Activated T-helper 1 cell treated with anti-CD3 and anti-CD28 coated beads, Interleukin-2, amount 50 U/mL, for 16 hours (primary cell): Measurements from ENCODE around the gene THADA.

ENCODE experiments used
- DNase-seq, 2 donors: peaks; one replicate each; pipeline ENCODE4 v3.0.0-alpha.2; 2020; ENCODE audit warnings: low read depth in 1 of 2, low spot score in 1 of 2

THADA gene

GRCh38 chr2:43216629-43217028 lies 379.2 kb downstream of the THADA start:
- DNase-seq = no peak

GRCh38 chr2:43215673-43216255 lies 380.1 kb downstream of the THADA start:
- DNase-seq = no peak

GRCh38 chr2:43214253-43214652 lies 381.6 kb downstream of the THADA start:
- DNase-seq = no peak

GRCh38 chr2:43212931-43213330 lies 382.9 kb downstream of the THADA start:
- no peak for DNase-seq

GRCh38 chr2:43212216-43212835 lies 383.5 kb downstream of the THADA start:
- DNase-seq = no peak

DNA sequence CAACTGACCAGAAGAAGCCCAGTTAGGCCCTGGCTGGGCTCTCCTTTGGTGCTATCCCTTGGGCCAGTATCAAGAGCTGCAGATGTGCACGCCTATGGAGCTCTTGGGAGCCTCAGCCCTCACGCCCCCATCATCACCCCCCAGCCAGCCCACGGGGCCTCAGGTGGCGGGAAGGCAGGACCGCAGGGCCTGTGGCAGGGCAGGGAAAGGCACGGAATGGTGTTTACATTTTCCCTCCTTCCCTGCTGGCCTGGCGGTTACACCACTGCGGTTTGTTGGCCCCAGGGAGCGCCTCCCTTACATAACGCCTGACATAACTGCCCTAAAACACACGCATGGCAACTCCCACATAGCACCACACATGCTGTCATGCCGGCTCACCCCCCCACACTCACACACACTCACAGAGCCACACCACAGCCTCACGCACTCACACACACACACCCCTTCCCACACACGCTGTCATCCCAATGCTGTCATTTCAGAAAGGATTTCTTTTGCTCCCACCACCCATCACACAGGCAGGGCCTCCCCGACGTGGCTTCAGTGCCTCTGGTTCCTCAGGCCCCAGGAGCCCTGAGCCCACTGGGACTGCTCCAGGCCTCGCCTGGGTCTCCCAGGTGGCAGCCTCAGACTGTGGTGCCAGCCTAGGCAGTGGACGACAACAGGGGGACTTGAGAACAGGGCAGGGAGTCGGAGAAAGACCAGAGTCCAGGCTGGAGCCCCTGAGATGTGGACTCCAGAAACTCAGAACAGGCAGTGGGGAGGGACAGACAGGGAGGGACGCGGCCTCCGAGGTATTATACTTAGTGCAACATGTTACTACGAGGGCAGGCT lies 385.2 kb downstream of the THADA start:
- no peak for DNase-seq

- no peak for DNase-seq
These were observed 385.7 kb downstream of the THADA start for GRCh38 chr2:43210125-43210466.

DNA sequence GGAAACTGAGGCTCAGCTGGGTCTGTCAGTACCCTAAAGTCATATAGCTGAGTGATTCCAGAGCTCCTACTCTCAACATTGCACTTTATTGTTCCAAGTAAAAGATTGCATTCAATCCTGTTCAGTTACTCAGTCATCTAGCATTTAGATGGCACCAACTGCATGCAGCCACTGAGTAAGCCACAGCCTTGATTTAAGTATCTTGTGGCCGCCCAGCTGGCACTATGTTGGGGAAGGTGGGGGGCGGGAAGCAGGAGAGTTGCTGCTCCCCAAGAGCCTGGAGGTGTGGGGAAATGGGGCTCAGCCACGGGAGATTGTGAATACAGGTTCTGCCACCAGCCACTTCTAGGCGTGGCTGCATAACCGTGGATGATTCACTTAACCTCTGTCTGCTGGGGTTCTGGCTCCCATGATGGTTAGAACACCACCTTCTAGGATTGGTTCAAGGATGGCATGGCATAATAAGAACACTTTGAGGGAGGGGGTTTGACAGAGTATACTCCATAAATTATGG lies 386.6 kb downstream of the THADA start:
- no peak for DNase-seq

DNA sequence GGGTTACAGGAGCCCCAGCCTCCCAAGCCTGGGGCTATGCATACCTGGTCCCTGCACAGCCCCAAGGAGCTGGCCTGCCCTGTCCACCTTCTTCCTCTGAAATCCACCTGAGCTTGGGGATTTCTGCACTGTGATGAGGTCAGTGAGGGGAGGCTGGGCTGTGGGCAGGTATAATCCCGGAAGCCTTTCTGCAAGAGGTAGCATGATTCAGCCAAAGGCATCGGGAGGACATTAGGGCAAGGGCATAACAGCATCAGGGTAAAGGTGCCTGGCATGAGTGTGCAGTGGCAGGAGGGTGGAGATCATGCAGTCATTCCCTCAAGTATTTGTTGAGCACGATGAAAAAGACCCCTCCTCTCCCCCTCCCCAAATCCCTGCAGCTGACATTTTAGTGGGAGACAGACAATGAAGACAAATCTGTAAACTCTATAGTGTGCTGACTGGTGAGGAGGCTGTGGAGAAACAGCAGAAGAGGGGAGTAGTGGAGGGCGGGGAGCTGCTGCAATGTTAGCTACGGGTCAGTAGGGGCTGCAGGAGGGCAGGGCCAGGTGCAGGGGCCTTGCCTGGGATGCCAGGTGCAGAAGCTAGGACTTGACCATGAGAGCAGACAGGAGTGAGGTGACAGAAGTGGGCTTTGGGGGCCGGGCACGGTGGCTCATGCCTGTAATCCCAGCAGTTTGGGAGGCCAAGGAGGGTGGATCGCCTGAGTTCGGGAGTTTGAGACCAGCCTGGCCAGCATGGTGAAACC lies 388.1 kb downstream of the THADA start:
- DNase-seq = no peak

- no peak for DNase-seq
These were observed 389.2 kb downstream of the THADA start for GRCh38 chr2:43206602-43207001.

GRCh38 chr2:43203373-43203772 lies 392.5 kb downstream of the THADA start:
- no peak for DNase-seq

DNA sequence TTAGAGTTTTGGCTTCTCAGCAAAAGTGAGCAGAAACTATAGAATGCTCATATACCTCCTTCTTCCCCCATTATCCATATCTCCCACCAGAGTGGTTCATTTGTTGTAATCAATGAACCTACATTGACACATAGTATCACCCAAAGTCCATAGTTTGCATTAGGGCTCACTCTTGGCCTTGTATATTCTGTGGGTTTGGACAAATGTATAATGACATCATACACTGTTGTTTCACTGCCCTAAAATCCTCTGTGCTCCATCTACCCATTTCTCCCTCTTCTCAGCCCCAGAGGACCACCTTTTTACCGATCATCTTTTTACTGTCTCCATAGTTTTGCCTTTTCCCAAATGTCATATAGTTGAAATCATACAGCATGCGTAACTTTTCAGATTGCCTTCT lies 393.5 kb downstream of the THADA start:
- DNase-seq = no peak

- DNase-seq = no peak
These were observed 394.3 kb downstream of the THADA start for GRCh38 chr2:43201497-43201896.

GRCh38 chr2:43201016-43201415 lies 394.8 kb downstream of the THADA start:
- DNase-seq = no peak

DNA sequence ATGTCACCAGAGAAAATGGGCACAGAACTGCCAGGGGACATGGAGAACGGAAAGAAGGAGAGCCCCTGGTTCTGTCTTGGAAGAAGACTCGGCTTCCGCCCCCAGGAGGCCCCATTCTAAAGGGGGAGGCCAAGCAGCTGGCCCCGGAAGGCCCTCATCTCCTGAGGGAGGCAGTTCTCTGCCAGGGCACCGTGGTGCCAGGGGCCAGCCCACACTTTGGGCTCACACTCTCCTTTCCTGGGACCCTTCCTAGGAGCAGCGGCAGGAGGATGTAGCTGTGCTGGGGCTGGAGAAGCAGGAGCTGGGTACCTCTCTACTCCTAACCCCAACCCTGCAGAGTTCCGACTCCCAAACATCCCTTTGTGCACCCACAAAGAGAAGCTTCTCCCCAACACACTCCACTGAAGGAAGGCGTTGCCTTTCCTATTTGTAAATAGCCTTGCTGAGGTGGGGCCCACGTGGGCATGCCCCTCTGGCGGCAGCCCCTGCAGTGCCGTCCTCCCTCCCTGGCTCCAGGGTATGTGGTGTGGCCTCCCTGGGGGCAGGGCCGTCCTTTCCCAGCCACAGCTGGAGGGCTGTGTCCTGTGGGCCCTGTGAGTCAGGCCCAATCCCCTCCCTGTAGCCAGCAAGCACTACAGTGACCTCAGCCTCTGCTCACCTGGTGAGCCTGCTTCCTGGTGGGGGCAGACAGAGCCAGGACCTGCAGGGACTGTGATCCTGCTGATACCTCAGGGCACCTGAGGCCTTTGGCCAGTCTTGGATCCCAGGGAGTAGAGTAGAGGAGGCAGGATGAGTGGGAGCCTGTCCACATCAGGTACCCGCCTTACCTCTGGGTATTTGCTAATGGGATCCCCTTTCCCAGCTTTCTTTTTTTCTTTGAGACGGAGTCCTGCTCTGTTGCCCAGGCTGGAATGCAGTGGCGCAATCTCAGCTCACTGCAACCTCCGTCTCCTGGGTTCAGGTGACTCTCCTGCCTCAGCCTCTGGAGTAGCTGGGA lies 396.0 kb downstream of the THADA start:
- no peak for DNase-seq

DNA sequence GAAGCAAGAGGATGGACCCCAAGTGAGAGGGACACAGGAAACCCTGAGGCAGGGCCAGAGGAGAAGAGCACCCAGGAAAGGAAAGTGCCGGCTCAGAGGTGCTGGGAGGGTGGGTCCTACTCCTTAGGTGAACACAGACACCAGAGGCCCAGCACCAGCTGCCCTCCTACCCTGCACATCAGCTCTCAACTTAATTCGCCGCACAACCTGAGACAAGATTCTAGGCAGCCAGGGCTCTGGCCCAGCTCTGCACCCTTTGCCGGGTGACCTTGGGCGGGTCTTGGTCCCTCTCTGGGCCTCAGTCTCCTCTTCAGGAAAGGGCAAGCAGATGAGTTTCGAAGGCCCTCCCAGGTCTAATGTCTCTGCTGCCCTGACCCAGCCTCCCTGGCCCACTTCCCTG lies 397.6 kb downstream of the THADA start:
- no peak for DNase-seq

DNA sequence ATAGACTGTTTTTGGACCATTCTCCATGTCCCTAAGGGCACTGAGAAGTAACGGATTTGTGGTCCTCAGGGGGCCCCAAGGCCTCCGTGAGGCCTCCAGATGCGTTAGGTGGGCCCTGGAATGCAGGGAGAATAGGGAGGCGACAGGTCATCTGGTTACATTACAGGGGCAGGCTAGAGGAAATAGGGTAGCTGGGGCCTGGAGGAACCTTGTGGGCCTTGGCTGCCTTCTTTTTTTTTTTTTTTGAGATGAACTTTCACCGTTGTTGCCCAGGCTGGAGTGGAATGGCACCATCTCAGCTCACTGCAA lies 398.3 kb downstream of the THADA start:
- DNase-seq = no peak

GRCh38 chr2:43196768-43197587 lies 398.9 kb downstream of the THADA start:
- DNase-seq = no peak

DNA sequence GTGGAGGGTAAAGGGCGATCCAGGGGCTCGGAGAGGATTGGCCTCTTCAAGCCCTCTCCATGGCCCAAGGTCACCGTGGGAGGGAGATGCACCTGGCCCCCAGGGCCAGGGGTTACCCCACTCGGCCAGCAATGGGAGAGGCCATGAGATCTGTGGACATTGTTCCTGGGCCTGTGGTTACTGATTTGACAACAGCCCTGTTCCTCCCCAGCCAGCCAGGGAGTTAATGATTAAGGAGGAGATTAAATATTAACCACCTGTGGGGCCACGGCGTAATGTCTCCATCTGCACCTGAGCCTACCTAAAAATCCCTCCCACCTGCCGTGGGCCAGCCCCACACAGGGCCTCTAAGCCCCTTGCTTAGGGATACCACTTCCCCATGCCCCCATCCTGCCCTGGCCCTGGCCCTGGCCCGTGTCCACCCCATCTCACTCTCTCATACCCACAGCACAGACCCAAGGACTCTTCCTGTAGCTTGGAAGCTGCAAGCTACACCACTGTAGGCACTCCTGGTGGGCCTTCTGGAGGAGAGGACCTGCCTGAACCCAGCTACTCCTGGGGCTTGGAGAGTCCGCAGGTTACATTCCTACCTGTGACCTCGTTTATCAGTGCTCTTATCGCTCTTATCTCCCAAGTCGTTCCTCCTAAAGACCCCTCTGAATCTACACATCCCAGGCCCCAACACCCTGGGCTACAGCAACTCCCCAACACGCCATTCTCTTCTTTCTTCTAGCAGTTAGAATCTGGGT lies 401.5 kb downstream of the THADA start:
- DNase-seq = no peak
